T-helper 2 cell (primary cell): ENCODE measurements around the gene TMCO1.
"Not testable (repeated sequence)": the region's sequence is repeated elsewhere in the genome, so short reads cannot be mapped to it uniquely, and the experiment has no call there.

Source experiments
- DNase-seq, 5 experiments: peaks; one replicate each; pipeline versions ENCODE4 v3.0.0 to v3.0.0-alpha.2; 2012 to 2022
- total RNA-seq, 2 donors: gene quantifications; one replicate each; lab custom pipeline; 2026; lab: John Stamatoyannopoulos, UW

The TMCO1 gene, protein sequence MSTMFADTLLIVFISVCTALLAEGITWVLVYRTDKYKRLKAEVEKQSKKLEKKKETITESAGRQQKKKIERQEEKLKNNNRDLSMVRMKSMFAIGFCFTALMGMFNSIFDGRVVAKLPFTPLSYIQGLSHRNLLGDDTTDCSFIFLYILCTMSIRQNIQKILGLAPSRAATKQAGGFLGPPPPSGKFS
- 24.6 to 48.6 reads per million in 2 donors for total RNA-seq

DNA sequence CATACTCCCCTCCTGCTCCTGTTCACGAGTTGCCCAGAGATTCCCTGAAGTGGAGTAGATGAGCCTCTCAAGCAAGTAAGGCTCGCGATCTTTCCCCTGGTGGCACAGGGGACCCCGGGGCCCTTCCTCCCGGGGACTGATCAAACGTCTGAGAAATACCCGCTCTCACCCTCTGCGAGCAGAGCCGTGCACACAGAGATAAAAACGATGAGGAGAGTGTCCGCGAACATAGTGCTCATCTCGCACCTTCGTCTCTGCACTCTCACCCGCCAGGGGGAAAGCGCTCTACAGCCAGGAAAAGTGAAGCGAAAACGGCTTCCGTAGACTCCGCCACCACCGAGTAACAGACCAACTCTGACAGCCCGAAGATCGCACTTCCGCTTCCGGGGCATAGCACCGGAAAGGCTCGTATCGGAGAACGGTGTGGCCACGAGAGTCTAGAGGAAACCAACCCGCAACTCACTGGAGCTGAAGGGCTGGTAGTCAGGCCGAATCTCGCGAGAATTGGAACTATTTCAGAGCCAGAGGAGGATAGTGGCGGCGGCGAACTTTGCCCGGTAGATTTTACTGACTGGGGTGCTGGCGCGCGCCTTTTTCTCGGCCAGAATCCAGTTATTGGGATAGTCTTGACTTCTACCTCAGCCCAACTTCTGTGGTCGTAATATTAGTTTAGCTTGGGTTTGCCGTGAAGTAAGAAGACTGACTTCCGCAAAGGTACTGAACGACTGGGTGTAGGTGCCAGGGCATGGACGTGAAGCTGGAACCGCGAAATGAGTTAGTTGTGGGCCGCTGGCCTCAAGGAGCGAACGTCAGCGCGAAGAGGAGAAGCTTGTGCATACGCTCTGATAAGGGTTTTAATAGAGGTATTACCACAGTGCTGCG lies at the start of gene TMCO1:
Gene TMCO1, minus strand, starts transcription at position 356 of the 882 bp plus-strand sequence. Its CDS starts 117 bp downstream, at position 239.
- DNase-seq, result peak; percentile 75 to 99 (median 92)

DNA sequence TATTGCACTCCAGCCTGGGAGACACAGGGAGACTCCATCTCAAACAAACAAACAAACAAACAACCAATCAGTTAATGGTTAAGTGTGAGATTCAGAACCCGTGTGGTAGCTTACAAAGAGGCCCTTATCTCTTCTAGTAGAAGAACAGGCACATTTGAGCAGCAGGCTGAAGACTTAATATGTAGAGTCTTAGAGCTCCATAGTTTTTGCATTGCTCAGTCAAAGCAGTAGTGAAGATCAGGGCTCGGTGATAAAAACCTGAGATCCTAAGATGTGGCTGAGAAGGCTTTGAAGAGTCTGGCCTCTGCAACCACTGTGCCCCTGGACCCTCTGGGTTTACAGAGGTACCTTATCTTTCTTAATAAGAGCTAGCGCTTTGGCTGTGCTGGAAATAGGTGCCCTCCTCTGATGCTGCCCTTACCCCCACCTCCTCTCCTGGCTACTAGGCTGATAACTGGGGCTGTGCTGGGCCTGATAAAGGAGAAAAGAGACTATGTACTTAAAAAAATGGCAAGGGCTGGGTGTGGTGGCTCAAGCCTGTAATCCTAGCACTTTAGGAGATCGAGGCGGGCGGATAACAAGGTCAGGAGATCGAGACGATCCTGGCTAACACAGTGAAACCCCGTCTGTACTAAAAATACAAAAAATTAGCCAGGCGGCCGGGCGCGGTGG lies 48.3 kb upstream of the TMCO1 start:
- DNase-seq, result peak in 1 of 5 experiments; percentile 64

DNA sequence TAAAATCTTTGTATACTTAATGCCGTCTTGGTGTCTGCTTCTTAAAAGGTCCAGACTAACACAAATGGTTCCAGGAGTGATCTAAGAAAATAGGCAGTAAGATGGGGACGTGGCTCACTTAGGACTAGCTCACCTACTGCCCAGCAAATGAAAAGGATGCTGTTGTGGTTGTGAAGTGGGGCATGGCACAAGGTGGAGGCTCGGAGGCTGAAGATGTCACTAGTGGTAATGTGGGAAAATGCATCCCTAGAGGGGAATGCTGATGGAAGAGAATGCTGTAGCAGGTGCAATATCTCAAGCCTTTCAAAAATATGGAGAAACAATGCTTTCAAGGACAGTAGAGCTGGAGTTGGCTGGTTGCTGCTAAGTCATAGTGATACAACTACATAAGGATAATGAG lies 47.5 kb upstream of the TMCO1 start:
- no peak for DNase-seq

DNA sequence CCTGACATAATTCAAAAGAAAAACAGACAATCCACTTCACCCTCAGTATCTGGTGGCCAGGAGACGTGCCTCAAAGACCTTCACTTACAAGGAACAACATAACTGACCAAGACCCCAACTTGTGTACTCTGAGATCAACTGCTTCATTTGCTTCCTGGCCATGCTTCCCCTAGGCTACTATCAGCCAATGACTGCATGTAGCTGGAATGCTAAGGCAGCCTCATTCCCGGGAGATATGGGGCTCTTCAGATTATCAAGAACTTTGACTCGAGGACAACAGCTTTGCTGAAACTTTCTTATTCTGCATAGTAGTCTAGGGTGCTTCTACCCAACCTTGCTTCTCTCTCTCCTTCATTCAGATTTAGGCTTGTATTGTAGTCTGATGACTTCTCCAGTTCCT lies 47.1 kb upstream of the TMCO1 start:
- DNase-seq, result no peak

DNA sequence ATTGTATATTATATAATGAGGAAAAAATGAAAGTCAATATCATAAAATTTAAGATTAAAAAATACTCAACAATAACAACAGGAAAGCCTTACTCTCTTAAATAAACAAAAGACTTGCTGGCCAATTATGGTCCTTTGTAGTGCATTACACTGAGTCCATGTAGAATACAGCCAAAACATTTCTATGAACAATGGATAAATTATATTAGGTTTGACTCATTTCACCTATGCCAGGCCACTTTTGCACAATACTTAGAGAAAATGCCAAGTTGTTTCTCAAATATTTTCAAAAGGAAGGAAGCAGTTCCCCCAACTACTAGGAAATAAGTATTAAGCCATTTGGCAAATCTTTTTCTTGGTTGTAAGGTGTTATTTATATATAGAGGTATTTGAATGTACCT lies 38.9 kb upstream of the TMCO1 start:
- DNase-seq, result no peak

DNA sequence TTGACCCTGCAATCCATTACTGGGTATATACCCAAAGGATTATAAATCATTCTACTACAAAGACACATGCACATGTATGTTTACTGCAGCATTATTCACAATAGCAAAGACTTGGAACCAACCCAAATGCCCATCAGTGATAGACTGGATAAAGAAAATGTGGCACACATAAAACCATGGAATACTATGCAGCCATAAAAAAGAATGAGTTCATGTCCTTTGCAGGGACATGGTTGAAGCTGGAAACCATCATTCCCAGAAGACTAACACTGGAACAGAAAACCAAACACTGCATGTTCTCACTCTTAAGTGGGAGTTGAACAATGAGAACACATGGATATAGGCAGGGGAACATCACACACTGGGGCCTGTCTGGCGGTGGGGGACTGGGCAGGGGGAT lies 35.8 kb upstream of the TMCO1 start:
- DNase-seq, result not testable (repeated sequence)

DNA sequence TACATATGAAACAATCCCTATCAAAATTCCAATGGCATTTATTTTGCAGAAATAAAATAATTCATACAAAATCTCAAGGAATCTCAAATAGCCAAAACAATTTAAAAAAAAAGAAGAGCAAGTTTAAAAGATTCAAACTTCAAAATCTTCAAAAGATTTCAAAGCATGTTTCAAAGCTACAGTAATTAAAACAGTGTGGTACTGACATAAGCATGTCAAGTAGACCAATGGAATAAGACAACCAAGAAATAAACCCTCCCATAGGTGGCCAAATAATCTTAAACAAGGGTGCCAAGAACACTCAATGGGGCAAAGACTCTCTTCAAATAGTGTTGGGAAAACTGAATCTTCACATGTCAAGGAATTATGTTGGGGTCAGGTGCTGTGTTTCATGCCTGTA lies 30.7 kb upstream of the TMCO1 start:
- no peak for DNase-seq

DNA sequence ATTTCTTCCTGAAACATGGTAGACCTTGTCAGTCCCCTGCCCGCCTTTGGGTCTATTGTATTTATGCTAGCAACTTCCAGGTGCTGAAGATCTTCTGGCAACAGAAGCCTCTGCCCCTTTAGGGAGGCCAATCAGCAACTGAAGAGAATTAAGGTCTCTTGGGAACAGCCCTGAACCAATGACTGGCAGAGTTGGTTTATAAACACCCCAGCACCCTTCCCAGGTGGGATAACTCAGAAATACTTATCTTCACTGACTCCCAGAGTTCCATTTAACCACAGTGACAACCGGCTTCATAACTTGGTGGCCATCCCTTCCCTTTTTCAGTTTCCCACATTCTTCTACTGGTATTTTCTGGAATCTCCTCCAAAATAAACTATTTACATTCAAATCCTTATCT lies 27.2 kb upstream of the TMCO1 start:
- no peak for DNase-seq

DNA sequence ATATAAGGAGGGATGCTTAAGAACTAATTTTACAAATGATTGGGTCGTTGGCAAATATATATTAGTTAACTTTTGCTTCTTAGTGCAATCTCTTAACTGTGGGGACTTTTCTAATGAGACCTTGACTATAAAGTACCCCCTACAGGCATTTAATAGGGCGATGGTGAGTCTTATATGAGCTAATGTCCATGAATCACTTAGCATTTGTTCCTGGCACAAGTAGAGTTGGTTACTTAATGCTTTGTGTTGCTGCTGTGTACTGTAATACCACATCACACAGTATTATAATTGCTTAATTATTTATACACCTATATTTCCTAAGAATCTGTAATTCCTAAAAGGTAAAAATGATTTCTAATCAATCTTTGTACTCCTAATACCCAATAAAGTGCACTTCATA lies 25.3 kb upstream of the TMCO1 start:
- no peak for DNase-seq

DNA sequence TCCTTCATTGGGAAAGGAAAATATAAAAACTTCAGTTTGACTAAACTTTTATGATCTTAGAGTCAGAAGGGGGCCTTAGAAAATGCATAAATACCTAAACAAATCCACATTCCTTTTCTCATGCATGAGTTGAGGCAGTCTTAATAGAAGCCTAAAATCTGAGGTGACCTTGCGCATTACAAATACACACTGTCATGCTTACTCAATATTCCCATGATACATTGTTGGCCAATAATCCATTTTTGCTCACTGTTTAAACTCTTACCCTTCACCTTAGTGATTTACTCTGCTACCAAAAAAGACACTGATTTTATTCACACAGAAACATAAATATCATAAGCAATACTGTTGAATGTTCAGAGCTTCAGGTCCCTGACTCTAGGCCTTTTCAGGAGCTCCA lies 19.1 kb upstream of the TMCO1 start:
- DNase-seq, result no peak

DNA sequence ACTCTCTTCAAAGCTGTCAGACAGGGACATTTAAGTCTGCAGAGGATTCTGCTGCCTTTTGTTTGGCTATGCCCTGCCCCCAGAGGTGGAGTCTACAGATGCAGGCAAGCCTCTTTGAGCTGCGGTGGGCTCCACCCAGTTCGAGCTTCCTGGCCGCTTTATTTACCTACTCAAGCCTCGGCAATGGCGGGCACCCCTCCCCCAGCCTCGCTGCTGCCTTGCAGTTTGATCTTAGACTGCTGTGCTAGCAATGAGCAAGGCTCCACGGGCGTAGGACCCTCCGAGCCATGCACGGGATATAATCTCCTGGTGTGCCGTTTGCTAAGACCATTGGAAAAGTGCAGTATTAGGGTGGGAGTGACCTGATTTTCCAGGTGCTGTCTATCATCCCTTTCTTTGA lies 14.9 kb upstream of the TMCO1 start:
- not testable (repeated sequence) for DNase-seq

DNA sequence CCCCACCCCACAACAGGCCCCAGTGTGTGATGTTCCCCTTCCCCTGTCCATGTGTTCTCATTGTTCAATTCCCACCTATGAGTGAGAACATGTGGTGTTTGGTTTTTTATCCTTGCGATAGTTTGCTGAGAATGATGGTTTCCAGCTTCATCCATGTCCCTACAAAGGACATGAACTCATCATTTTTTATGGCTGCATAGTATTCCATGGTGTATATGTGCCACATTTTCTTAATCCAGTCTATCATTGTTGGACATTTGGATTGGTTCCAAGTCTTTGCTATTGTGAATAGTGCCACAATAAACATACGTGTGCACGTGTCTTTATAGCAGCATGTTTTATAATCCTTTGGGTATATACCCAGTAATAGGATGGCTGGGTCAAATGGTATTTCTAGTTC lies 9.5 kb upstream of the TMCO1 start:
- not testable (repeated sequence) for DNase-seq

DNA sequence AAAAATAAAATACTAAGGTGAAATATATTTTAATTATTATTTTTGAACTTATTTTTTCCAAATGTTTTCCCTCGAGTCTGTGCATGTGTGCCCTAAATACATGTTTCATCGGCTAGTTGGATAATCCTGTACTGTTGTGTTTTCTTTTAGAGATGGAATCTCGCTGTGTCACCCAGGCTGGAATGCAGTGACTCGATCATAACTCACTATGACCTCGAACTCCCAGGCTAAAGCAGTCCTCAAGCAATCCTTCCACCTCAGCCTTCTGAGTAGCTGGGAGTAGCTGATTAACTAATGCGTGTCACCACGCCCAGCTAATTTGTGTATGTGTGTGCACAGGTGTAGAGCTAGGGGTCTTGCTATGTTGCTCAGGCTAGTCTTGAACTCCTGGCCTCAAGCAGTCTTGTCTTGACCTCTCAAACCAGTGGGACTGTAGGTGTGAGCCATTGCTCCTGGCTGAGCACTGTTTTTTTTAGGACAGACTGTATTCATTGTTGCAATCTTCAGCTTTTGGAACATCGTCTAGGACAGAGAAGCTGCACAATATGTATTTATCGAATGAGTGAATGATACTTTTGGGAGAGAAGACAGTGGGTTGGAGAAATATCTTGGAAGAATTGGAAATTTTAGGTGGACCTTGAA lies 4.8 kb upstream of the TMCO1 start:
- DNase-seq, result no peak

DNA sequence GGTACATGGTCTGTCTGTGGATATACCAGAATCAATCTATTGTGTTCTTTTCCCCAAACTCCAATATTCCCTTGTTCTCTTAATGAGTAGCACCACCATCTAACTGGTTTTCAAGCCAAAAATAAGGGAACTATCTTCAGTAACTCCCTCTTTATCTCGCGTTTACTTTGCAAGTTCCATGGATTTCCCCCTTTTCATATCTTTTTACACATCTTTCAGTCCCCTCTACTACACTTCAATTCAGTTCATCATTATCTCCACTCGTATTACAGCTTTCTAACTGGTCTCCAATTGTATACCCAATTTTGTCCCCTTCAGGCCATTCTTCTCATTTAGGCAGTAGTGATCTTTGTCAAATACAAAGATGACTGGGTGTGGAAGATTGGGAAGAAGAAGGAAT lies 4.1 kb upstream of the TMCO1 start:
- no peak for DNase-seq

DNA sequence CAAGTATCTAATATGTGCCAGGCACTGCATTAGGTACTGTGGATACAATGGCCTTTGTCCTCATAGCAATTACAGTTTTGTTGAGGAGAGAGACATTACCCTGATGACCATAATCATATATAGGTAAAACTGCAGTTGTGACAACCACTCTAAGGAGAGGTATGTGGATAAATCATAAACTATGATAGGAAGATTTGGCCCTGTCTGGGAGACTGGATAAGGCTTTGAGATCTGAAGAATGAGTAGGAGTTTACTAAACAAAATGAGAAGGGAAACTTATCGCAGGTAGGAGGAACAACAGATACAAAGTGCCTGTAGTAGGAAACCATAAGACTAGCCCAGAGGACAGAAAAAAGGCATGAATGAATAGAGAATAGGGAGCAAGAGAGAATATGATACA lies 4.4 kb downstream of the TMCO1 start:
- DNase-seq, result no peak

DNA sequence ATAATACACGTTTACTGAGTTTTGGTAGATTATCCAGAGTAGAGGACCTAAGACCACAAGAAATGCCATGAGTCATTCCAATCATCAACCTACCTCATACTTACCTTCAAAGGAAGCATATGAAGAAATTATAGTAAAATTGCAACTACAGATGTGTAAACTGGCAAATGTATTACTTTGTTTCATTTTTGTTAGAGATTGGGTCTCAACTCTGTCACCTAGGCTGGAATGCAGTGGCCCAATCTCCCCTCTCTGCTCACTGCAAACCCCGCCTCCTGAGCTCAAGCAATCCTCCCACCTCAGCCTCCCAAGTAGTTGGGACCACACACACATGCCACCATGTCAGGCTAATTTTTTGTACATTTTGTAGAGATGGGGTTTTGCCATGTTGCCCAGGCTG lies 5.2 kb downstream of the TMCO1 start:
- peak in 1 of 5 experiments; percentile 68 for DNase-seq

DNA sequence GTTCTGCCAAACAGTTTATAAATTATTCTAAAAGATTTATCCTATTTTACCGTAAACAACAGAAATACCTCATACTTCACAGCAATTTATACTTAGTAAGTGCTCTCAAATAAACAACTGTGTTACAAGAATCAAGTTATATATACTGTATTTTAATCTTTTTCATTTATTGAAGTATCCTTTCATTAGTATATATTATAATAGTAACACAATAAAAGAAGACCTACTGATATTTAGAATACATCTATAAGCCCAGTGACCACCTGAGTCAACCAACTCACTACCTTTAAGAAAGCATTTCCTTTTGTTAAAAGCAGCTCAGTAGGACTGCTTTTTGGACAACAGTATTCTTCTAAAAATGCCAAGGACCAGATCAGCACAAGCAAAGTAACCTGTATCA lies 5.9 kb downstream of the TMCO1 start:
- no peak for DNase-seq

DNA sequence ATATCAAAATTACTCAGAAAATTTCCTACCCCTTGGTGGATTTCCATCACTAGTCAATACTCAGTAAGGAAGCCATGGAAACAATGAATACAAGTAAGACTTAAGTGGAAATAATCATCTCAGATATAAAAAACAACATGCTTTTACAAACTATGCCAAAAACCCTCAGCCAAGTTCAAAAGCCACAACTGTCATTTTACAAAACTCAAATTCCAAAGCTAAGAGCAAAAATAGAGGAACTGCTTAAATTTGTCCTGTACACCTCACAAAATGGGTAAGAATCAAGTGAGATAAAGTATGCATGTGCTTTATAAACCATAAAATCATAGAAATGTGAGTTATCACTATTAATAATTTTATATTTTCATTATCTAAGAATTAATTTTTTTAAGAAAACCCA lies 9.6 kb downstream of the TMCO1 start:
- DNase-seq, result no peak

DNA sequence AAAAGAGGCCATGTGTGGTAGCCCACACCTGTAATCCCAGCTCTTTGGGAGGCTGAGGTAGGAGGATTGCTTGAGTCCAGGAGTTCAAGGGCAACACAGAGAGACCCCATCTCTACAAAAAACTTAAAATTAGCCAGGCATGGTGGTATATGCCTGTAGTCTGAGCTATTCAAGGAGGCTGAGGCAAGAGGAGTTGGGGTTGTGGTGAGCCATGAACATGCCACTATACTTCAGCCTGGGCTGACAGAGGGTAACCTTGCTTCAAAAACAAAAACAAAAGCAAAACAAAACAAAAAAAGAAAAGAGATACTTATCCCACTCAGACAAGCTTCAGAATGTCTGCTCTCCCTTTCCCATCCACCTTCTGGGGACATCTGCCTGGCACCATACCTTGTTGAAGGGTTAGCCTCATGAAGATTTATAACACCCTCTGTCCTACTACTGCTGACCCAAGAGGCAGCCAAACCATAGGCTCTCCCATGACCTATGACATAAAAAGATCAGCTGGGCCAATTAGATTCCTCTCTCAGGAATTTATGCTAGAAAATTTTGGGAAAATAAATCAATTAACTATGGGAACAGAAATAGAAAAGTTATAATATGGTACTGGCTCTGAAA lies 13.2 kb downstream of the TMCO1 start:
- peak in 1 of 5 experiments; percentile 44 for DNase-seq

DNA sequence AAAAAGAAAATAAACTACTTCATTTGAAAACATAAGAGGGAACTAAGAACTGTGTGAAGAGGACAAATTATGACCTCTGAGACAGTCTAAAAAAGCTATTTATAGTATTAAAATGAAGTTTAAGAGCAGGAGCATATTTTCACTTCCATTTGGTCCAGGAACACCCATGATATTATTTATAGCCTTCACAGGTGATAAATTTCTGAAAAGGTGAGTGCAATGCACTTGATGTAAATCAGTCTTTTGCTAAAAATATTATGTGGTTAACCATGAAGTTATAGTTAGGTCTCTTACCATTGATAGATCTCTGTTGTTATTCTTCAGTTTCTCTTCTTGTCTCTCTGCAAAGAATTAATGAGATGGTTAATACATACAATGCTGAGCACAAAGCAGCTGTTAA lies 14.7 kb downstream of the TMCO1 start:
- DNase-seq, result no peak

DNA sequence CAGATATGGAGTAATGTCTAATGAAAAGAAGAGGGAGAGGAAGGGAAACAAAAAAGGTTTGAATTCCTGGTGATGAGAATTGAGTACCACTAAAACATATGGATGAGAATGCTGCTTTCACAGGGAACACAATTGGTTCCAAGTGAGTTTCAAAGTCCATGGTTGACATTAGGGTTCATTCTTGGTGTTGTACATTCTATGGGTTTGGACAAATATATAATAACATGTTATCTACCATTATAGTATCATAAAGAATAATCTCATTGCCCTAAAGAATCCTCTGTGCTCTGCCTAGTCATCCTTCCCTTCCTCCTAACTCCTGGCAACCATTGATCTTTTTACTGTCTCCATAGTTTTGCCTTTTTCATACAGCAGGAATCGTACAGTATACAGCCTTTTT lies 20.1 kb downstream of the TMCO1 start:
- no peak for DNase-seq

DNA sequence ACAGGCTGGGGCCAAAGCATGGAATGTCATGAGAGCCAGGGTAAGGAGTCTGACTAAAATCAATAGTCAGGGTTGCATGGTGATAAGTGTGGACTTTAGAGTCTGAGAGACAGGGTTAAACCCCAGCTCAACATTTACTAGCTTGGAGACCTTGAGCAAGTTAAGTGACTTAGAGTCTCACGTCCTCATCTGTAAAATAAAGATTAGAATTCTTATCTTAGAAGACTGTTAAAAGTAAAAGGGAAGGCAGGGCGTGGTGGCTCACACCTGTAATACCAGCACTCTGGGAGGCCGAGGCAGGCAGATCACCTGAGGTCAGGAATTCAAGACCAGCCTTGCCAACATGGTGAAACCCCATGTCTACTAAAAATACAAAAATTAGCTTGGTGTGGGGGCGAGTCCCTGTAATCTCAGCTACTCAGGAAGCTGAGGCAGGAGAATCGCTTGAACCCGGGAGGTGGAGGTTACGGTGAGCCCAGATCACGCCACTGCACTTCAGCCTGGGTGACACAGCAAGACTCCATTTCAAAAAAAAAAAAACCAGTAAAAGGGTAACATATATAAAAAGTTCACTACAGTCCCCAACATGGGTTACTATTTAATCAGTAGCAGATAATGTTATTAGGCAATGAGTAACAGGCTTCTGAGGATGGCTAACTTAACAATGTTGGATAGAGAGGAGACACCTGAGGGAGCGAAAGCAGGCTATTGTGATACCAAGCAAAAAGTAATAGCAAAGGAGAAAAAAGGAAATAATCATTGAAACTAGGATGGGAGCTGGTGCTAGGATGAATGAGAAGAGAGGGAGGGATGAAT lies 20.8 kb downstream of the TMCO1 start:
- no peak for DNase-seq
